Measurements from ENCODE around the gene RAB11FIP5. TPM values are rescaled to one million over a fixed set of nuclear protein-coding genes. Genes with fewer than 3 reads are reported as not detected.

RAB11FIP5 gene
- total and polyA plus RNA-seq, 9 of the 15 experiments (the other 6 are each of a cell fraction or from before 2014, with no cell fraction given) = 1.7 to 14.4 (median 6.4) TPM

GRCh38 chr2:73074110-73075069, 38.4 kb downstream of the RAB11FIP5 start (continued):
- TF ChIP-seq BRF2 (IDR thresholded peaks at IDR 0.05; ENCODE audit: borderline replicate concordance, insufficient read depth, insufficient read length) (no peak), GTF2B (IDR thresholded peaks at IDR 0.05; ENCODE audit: extremely low read depth, insufficient read length) (no peak), PCBP1 (IDR thresholded peaks at IDR 0.05; ENCODE audit: low read depth, low read length, poor library complexity, severe bottlenecking) (no peak), POLR2AphosphoS2 (IDR thresholded peaks at IDR 0.05; ENCODE audit: low read length) (no peak)

GRCh38 chr2:73072416-73072815, 40.3 kb downstream of the RAB11FIP5 start:
- Histone ChIP-seq H3K79me2 (ENCODE audit: control insufficient read depth, insufficient read depth, low read length) (peaks cover 38% of the 10 kb centered on the region), H3K27me3 (ENCODE audit: control insufficient read depth in 2 of 2, insufficient read depth in 2 of 2, low read length in 2 of 2) (peaks cover 0 to 5% of the 10 kb centered on the region in 2 experiments; a peak in 2 of 5 replicates), H3K27ac (ENCODE audit: extremely low read depth, low read depth, low read length) (no peak overlapping the region), H2AFZ (ENCODE audit: low read depth, low read length) (no peak overlapping the region), H3K9me3 (replicated peaks; ENCODE audit: control insufficient read depth, insufficient read depth, low read depth, low read length) (no peaks in the 10 kb centered on the region), H3K9ac (ENCODE audit: insufficient read depth in 1 of 2, low read depth in 2 of 2, low read length in 2 of 2) (peak overlapping the region in 1 of 2 experiments; percentile 92; a peak in 1 of 4 replicates), H3K9me1 (ENCODE audit: control insufficient read depth, insufficient read depth, low read length) (no peaks in the 10 kb centered on the region), H3K4me1 (replicated peaks in 1 of 2; ENCODE audit: control insufficient read depth in 2 of 2, insufficient read depth in 2 of 2, low read length in 2 of 2) (peaks cover 12 to 27% of the 10 kb centered on the region in 2 experiments), H4K20me1 (replicated peaks; ENCODE audit: control insufficient read depth, insufficient read depth, low read length) (peaks cover 5% of the 10 kb centered on the region; the same call in 1 of the 2 replicates), H3K36me3 (ENCODE audit: control insufficient read depth, insufficient read depth, low read length) (peaks cover 10% of the 10 kb centered on the region), H3K4me3 (no peak overlapping the region), H3K4me2 (ENCODE audit: insufficient read depth, low read length) (peak overlapping the region; percentile 92; the same call in 1 of the 2 replicates)
- ChIA-PET CTCF (ENCODE audit: low intra/inter-chr PET ratio) (no interaction called here), POLR2A (no interaction called here)
- FAIRE-seq (no peak), DNase-seq (ENCODE audit: extremely low read depth in 1 of 4, low spot score in 3 of 4) (no peak), ATAC-seq (no peak)
- no TSS peak for BruUV-seq (replicated peaks)
- 60% methylated on average over 1 of the region's 1 CpG for WGBS (ENCODE audit: insufficient coverage, low coverage, missing lambda C conversion rate)
- intact Hi-C loops (cut with micrococcal nuclease) (loop anchor here (5.0 kb wide), 1 partner anchor 180 kb away; no protein-coding TSS in a partner anchor), in situ Hi-C loops (cut with MboI) (no loop called here)
- TF ChIP-seq ETV5 (CRISPR knock-in tag; IDR thresholded peaks at IDR 0.05; ENCODE audit: low read depth) (no peak), SMARCE1 (IDR thresholded peaks at IDR 0.05) (no peak), ZBTB1 (CRISPR knock-in tag; IDR thresholded peaks at IDR 0.05; ENCODE audit: borderline replicate concordance, low read depth) (no peak), MTF1 (CRISPR knock-in tag; IDR thresholded peaks at IDR 0.05; ENCODE audit: borderline replicate concordance) (no peak), ZNF780A (CRISPR knock-in tag; IDR thresholded peaks at IDR 0.05) (no peak), ZHX1 (conservative IDR thresholded peaks at IDR 0.05; ENCODE audit: low read length) (no peak), TGIF2 (CRISPR knock-in tag; IDR thresholded peaks at IDR 0.05) (no peak), ZNF133 (CRISPR knock-in tag; IDR thresholded peaks at IDR 0.05) (no peak), CBX3 (IDR thresholded peaks at IDR 0.05; ENCODE audit: borderline replicate concordance in 1 of 2, low read length in 2 of 2) (no peak)
